OCI-LY3 (cell line): ENCODE results near the gene PIK3R5.
A peak's percentile ranks its signal among the peaks of the same experiment; 100 is the strongest.

ENCODE experiments used
- H2AFZ ChIP-seq: fragments of 200-600, 300-600 bp; shearing (Covaris generic); 2 replicates; pipeline ENCODE4 v1.6.0; 2014; ENCODE audit warnings: antibody characterized with exemption, low read depth, low read length
- H3K27ac ChIP-seq: fragments of 200-600, 300-600 bp; sonication (generic); 2 replicates; pipeline ENCODE4 v1.5.1; 2014; ENCODE audit warnings: mild to moderate bottlenecking, low read length, moderate library complexity, mixed read lengths
- H3K27me3 ChIP-seq: fragments of 200-600, 300-600 bp; sonication (generic); 2 replicates; pipeline ENCODE4 v1.6.1; 2014; ENCODE audit warnings: low read depth, low read length, mixed read lengths
- H3K36me3 ChIP-seq: fragments of 200-600, 300-600 bp; sonication (generic); replicated peaks from 2 replicates; pipeline ENCODE3; 2014; ENCODE audit warnings: low read depth, low read length, mixed read lengths
- H3K4me1 ChIP-seq: fragments of 300-600, 200-600 bp; sonication (generic); 2 replicates; pipeline ENCODE4 v1.6.1; 2014; ENCODE audit warnings: low read length, mixed read lengths
- H3K4me2 ChIP-seq: fragments of 200-600, 300-600 bp; sonication (generic); 2 replicates; pipeline ENCODE4 v1.6.1; 2014; ENCODE audit warnings: low read length, mixed read lengths
- H3K4me3 ChIP-seq: fragments of 300-600, 200-600 bp; sonication (generic); 2 replicates; pipeline ENCODE4 v1.5.1; 2014; ENCODE audit warnings: antibody characterized with exemption, mild to moderate bottlenecking, low read length, moderate library complexity
- H3K79me2 ChIP-seq: fragments of 300-600, 200-600 bp; shearing (Covaris generic); 2 replicates; pipeline ENCODE4 v1.6.1; 2014; ENCODE audit warnings: mild to moderate bottlenecking, low read length, mixed read lengths
- H3K9ac ChIP-seq: fragments of 300-600, 200-600 bp; shearing (Covaris generic); 2 replicates; pipeline ENCODE4 v1.6.0; 2014; ENCODE audit warnings: mild to moderate bottlenecking, low read length, moderate library complexity
- H3K9me3 ChIP-seq: fragments of 200-600, 300-600 bp; shearing (Covaris generic); 2 replicates; pipeline ENCODE4 v1.6.1; 2014; ENCODE audit warnings: low read length, mixed read lengths; ENCODE audit not compliant: insufficient read depth
- H4K20me1 ChIP-seq: fragments of 200-600, 300-600 bp; sonication (generic); 2 replicates; pipeline ENCODE4 v1.6.1; 2016; ENCODE audit warnings: low read length, mixed read lengths; ENCODE audit not compliant: insufficient read depth
- EZH2phosphoT487 ChIP-seq: fragments of 200-600 bp; shearing (Covaris generic); IDR thresholded peaks from 2 replicates; pipeline ENCODE4 v1.6.1; 2018; ENCODE audit warnings: antibody characterized with exemption, mixed run types, low read depth
- TF ChIP-seq, protein P1 (sequence below): fragments of 200-600, 300-600 bp; sonication (generic); IDR thresholded peaks from 2 replicates; pipeline ENCODE4 v1.5.1; 2014; ENCODE audit warnings: antibody characterized with exemption, low read length, low read depth

PIK3R5 gene

DNA sequence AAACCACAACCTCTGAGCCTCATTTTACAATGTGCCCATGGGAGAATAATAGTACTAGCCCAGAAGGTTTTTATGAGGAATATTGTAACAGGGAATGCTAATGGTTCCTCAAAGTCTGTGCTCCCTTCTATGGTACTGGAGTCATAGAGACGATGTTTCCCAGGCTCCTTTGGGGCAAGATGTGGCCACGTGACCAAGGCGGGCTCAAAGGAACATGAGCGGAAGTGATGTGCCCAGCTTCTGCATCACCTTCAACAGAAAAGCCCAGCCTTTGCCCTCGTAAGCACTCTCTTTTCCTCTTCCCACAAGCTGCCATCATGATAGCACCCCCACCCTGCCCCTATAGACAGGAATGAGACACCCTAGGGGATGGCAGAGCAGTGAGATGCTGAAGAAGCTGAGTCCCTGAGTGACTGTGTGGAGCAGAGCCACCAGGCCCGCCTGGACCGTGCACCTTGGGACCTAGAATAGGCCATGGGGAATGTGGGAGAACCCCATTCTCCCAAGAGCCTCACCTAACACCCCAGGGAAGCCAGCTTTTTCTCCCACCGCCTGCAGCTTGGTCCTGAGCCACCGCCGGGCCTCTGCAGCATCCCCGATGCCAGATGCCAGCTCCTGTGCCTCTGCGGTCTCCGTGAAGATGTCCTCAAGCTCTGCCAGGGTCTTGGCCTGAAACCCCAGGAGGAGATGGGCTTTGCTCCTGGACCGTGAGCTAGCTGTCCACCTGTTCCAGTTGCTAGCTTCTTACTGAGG is 75.9 kb downstream of the PIK3R5 start:
- H3K4me1 ChIP-seq, result peaks cover 54% of the 10 kb centered on the region
- no peak overlapping the region for H3K4me3 ChIP-seq
- no peak overlapping the region for H2AFZ ChIP-seq
- no peaks in the 10 kb centered on the region for H4K20me1 ChIP-seq
- H3K9me3 ChIP-seq, result no peaks in the 10 kb centered on the region
- no peak overlapping the region for H3K4me2 ChIP-seq
- no peak overlapping the region for H3K9ac ChIP-seq
- no peaks in the 10 kb centered on the region for H3K79me2 ChIP-seq
- H3K27me3 ChIP-seq, result no peaks in the 10 kb centered on the region
- TF ChIP-seq, protein P1, sequence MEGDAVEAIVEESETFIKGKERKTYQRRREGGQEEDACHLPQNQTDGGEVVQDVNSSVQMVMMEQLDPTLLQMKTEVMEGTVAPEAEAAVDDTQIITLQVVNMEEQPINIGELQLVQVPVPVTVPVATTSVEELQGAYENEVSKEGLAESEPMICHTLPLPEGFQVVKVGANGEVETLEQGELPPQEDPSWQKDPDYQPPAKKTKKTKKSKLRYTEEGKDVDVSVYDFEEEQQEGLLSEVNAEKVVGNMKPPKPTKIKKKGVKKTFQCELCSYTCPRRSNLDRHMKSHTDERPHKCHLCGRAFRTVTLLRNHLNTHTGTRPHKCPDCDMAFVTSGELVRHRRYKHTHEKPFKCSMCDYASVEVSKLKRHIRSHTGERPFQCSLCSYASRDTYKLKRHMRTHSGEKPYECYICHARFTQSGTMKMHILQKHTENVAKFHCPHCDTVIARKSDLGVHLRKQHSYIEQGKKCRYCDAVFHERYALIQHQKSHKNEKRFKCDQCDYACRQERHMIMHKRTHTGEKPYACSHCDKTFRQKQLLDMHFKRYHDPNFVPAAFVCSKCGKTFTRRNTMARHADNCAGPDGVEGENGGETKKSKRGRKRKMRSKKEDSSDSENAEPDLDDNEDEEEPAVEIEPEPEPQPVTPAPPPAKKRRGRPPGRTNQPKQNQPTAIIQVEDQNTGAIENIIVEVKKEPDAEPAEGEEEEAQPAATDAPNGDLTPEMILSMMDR, result no peak
- TF ChIP-seq EZH2phosphoT487, result no peak
- H3K36me3 ChIP-seq, result peaks cover 6% of the 10 kb centered on the region
- H3K27ac ChIP-seq, result no peak overlapping the region

DNA sequence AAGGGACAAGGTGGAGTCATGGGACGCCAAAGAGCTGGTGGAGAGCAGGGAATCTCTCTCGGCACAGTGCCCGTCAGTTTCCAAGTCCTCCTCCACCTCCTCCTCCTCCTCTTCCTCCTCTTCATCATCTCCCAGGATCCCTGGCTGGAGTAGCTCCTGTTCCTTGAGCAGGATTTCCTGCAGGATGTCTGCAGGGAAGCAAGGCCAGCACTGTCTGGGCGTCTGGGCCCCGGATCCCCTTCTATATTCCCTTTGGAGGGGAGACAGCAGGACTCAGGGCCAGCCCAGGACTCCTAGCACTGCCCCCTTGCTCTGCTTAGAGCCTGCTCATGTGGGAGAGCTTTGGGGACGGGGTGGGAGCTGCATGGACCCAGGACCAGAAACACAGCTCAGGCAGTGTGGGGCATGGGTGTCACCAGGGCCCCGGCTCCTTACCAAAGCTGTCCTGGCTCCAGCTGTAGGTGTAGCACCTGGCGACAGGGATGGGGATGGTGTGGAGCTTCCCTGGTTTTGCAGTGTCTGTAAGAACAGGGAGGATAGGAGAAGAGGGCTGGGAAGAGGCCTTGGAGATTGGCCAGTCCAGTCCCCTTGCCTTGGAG is 76.7 kb downstream of the PIK3R5 start:
- TF ChIP-seq, protein P1, result no peak
- no peak for TF ChIP-seq EZH2phosphoT487
- no peak overlapping the region for H3K4me2 ChIP-seq
- H4K20me1 ChIP-seq, result no peaks in the 10 kb centered on the region
- no peak overlapping the region for H2AFZ ChIP-seq
- H3K27me3 ChIP-seq, result no peaks in the 10 kb centered on the region
- H3K36me3 ChIP-seq, result peaks cover 6% of the 10 kb centered on the region
- H3K27ac ChIP-seq, result no peak overlapping the region
- H3K4me1 ChIP-seq, result peaks cover 45% of the 10 kb centered on the region
- no peak overlapping the region for H3K9ac ChIP-seq
- H3K9me3 ChIP-seq, result no peaks in the 10 kb centered on the region
- H3K4me3 ChIP-seq, result no peak overlapping the region
- H3K79me2 ChIP-seq, result no peaks in the 10 kb centered on the region

DNA sequence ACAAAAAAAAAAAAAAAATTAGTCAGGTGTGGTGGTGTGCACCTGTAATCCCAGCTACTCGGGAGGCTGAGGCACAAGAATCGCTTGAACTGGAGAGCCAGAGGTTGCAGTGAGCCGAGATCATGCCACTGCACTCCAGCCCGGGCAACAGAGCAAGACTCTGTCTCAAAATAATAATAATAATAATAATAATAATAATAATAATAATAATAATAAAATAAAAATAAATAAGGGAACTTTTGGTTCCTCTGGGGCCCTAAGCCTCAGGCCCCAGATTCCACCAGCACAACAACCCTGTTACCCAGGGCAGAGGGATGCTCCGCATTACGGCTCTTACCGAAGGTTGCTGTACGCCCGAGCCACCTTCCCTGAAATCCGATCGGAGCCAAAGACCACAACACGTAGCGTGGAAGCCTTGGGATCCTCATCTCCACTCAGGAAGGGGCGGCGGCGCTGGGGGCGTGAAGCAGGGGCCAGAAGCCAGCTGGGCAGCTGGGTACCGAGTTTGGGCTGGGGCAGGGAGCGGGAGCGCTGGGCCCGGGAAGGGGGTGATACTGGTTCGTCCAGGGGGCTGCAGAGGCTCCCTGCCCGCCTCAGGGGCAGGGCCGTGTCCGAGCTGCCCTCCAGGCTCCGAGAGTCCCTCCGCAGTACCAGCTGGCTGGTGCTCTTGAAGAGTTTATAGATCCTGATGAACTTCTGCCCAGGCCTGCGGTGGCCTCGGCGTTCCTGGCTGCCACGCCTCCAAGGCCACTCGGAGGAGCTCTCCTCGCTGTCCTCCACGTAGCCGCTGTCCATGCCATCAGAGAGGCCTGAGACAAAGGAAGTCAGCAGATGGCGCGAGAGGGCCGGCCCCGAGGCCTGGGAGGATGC is 77.4 kb downstream of the PIK3R5 start:
- no peak overlapping the region for H3K4me3 ChIP-seq
- no peak overlapping the region for H3K27ac ChIP-seq
- H4K20me1 ChIP-seq, result no peaks in the 10 kb centered on the region
- no peaks in the 10 kb centered on the region for H3K27me3 ChIP-seq
- no peak overlapping the region for H2AFZ ChIP-seq
- H3K9me3 ChIP-seq, result no peaks in the 10 kb centered on the region
- no peak overlapping the region for H3K9ac ChIP-seq
- H3K4me2 ChIP-seq, result no peak overlapping the region
- H3K36me3 ChIP-seq, result peaks cover 6% of the 10 kb centered on the region
- no peaks in the 10 kb centered on the region for H3K79me2 ChIP-seq
- TF ChIP-seq, protein P1, result 0 out of 2 replicates have a peak, but pooled peaks have one; percentile 6
- no peak for TF ChIP-seq EZH2phosphoT487
- H3K4me1 ChIP-seq, result peaks cover 38% of the 10 kb centered on the region

DNA sequence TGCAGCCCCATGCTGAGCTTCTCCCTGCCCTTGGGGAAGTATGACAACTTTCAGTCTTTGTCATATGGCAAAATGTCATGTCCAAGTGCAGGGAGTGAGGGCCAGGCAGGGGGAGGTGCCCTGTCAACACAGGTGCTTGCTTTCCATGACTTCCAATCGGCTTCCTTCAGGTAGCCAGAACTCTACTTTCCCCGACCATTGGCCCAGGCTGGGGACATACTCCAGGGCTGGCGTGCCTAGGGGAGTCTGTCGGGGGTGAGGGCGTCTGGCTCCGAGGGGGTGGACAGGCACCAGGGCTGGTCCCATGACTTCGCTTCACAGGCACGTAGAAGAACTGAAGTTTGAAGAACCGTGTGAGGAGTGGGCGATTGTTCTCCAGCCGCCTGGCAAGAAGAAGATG is 78.2 kb downstream of the PIK3R5 start:
- Histone ChIP-seq H4K20me1 (no peaks in the 10 kb centered on the region), H3K4me3 (no peak overlapping the region), H3K4me1 (peaks cover 30% of the 10 kb centered on the region), H3K27ac (no peak overlapping the region), H3K9ac (no peak overlapping the region), H3K4me2 (peak overlapping the region; percentile 20; the same call in 1 of the 2 replicates), H3K36me3 (peaks cover 6% of the 10 kb centered on the region), H2AFZ (no peak overlapping the region), H3K27me3 (no peaks in the 10 kb centered on the region), H3K9me3 (no peaks in the 10 kb centered on the region), H3K79me2 (no peaks in the 10 kb centered on the region)
- TF ChIP-seq, protein P1, result no peak
- no peak for TF ChIP-seq EZH2phosphoT487
